HCT116 (cell line): Measurements from ENCODE around the gene ZNF578. TPM values are rescaled to one million over a fixed set of nuclear protein-coding genes. Genes with fewer than 3 reads are reported as not detected.

ENCODE experiments used
- ATAC-seq: fragments of 200-7000 bp; cut with Tn5 transposase; 2 replicates; pipeline ENCODE4 v1.9.1; 2020; ENCODE audit warnings: mild to moderate bottlenecking, moderate library complexity
- BruUV-seq: library from RNA; stranded (reverse); fragments of 400-500 nt; replicated peaks from 2 replicates; lab custom pipeline; 2021; lab: Mats Ljungman, UMichigan
- CTCF ChIA-PET: fragments of 300-600 bp; sonication (Branson Sonifier 250); formaldehyde crosslinking; loops from one replicate; lab custom pipeline; 2021; ENCODE audit warnings: antibody characterized with exemption; lab: Charles Lee
- POLR2A ChIA-PET: fragments of 300-600, 350-600 bp; sonication (Branson Sonifier 250); formaldehyde crosslinking; loops from one replicate; lab custom pipeline; 2021; ENCODE audit warnings: antibody characterized with exemption; lab: Charles Lee
- RAD21 ChIA-PET, 2 experiments: fragments of 300-600 bp; sonication (Branson Sonifier 250); formaldehyde crosslinking; loops; one replicate each; lab custom pipeline; 2023; ENCODE audit warnings: low total read pairs in 2 of 2; ENCODE audit not compliant: uncharacterized antibody in 2 of 2, unreplicated experiment in 2 of 2, low non-redundant PET in 1 of 2; lab: Charles Lee
- DNase-seq: peaks from one replicate; pipeline ENCODE4 v3.0.0-alpha.2; 2010; ENCODE audit warnings: low read depth, low spot score
- H2AFZ ChIP-seq: fragments of 200-600 bp; shearing (Covaris generic), sonication (generic); 2 replicates; pipeline ENCODE4 v1.6.1; 2017; ENCODE audit warnings: low read depth, mixed run types, mixed read lengths, antibody characterized with exemption, low read length; ENCODE audit not compliant: poor library complexity, severe bottlenecking
- H3K27ac ChIP-seq: 2 replicates; pipeline ENCODE4 v1.5.1; 2012; ENCODE audit warnings: low read depth, low read length
- H3K27me3 ChIP-seq: fragments of 200-600 bp; sonication (generic); 2 replicates; pipeline ENCODE4 v1.6.1; 2016; ENCODE audit warnings: mixed run types, low read length, mixed read lengths; ENCODE audit not compliant: insufficient read depth
- H3K36me3 ChIP-seq, 2 experiments: fragments of 200-500 bp in 1 of 2; fragments of 200-600 bp in 1 of 2; sonication (Bioruptor generic) in 1 of 2; sonication (generic) in 1 of 2; 2 replicates each; pipeline versions ENCODE4 v1.5.1 to v1.6.1; 2014 to 2016; ENCODE audit warnings: low read length in 2 of 2, inconsistent platforms in 1 of 2, mixed read lengths in 1 of 2, mixed run types in 1 of 2; ENCODE audit not compliant: insufficient read depth in 2 of 2, control insufficient read depth in 1 of 2
- H3K4me1 ChIP-seq, 2 experiments: fragments of 200-600 bp in 1 of 2; sonication (generic) in 1 of 2; 2 replicates each; pipeline versions ENCODE4 v1.5.1 to v1.6.1; 2012 to 2017; ENCODE audit warnings: low read length in 2 of 2, inconsistent platforms in 1 of 2, mild to moderate bottlenecking in 1 of 2, mixed read lengths in 1 of 2, mixed run types in 1 of 2, moderate library complexity in 1 of 2; ENCODE audit not compliant: insufficient read depth in 2 of 2, control insufficient read depth in 1 of 2
- H3K4me2 ChIP-seq: fragments of 200-600 bp; sonication (generic); 2 replicates; pipeline ENCODE4 v1.6.1; 2017; ENCODE audit warnings: mixed run types, low read length, mixed read lengths
- H3K4me3 ChIP-seq, 2 experiments: fragments of 200-600 bp in 1 of 2; sonication (generic) in 1 of 2; replicated peaks in 1 of 2; 2 replicates each; pipeline ENCODE4 v1.5.1; 2011 to 2016; ENCODE audit warnings: low read length in 2 of 2, control low read depth in 1 of 2, low read depth in 1 of 2, mild to moderate bottlenecking in 1 of 2, mixed read lengths in 1 of 2, mixed run types in 1 of 2
- H3K79me2 ChIP-seq: fragments of 200-600 bp; sonication (generic); 2 replicates; pipeline ENCODE4 v1.6.1; 2017; ENCODE audit warnings: mild to moderate bottlenecking, mixed run types, low read length, moderate library complexity, mixed read lengths; ENCODE audit not compliant: insufficient read depth
- H3K9ac ChIP-seq: fragments of 200-600 bp; sonication (generic); 2 replicates; pipeline ENCODE4 v1.6.1; 2016; ENCODE audit warnings: low read length, mixed read lengths
- H3K9me2 ChIP-seq: fragments of 200-600 bp; sonication (generic), shearing (Covaris generic); 2 replicates; pipeline ENCODE4 v1.6.1; 2017; ENCODE audit warnings: mixed run types, mild to moderate bottlenecking, moderate library complexity; ENCODE audit not compliant: insufficient read depth
- H3K9me3 ChIP-seq, 2 experiments: fragments of 200-500 bp in 1 of 2; fragments of 200-600 bp in 1 of 2; sonication (Bioruptor generic) in 1 of 2; sonication (generic) in 1 of 2; 2 replicates each; pipeline ENCODE4 v1.6.1; 2014 to 2017; ENCODE audit warnings: low read length in 2 of 2, mixed read lengths in 2 of 2, inconsistent platforms in 1 of 2, low read depth in 1 of 2, mild to moderate bottlenecking in 1 of 2, mixed run types in 1 of 2, moderate library complexity in 1 of 2; ENCODE audit not compliant: control insufficient read depth in 1 of 2, insufficient read depth in 1 of 2
- H4K20me1 ChIP-seq: fragments of 200-600 bp; sonication (generic), shearing (Covaris generic); 2 replicates; pipeline ENCODE4 v1.6.1; 2017; ENCODE audit warnings: mixed run types, mild to moderate bottlenecking, moderate library complexity; ENCODE audit not compliant: insufficient read depth
- CBX3 ChIP-seq: IDR thresholded peaks from 2 replicates; pipeline ENCODE4 v1.6.1; 2012; ENCODE audit warnings: low read depth
- ELF1 ChIP-seq: IDR thresholded peaks from 2 replicates; pipeline ENCODE4 v1.6.1; 2012; ENCODE audit warnings: low read depth, borderline replicate concordance
- EZH2 ChIP-seq: fragments of 200-600 bp; sonication (generic); IDR thresholded peaks from 2 replicates; pipeline ENCODE4 v1.6.1; 2017; ENCODE audit warnings: antibody characterized with exemption, mixed run types
- EZH2phosphoT487 ChIP-seq: fragments of 200-600 bp; IDR thresholded peaks from 2 replicates; pipeline ENCODE4 v1.6.1; 2018; ENCODE audit warnings: antibody characterized with exemption, borderline replicate concordance
- FOSL1 ChIP-seq: IDR thresholded peaks from 2 replicates; pipeline ENCODE4 v1.6.1; 2012; ENCODE audit warnings: low read depth
- JUND ChIP-seq: IDR thresholded peaks from 2 replicates; pipeline ENCODE4 v1.6.1; 2012
- POLR2A ChIP-seq: IDR thresholded peaks from 2 replicates; pipeline ENCODE4 v1.7.0; 2011; ENCODE audit warnings: borderline replicate concordance; ENCODE audit not compliant: insufficient read depth, insufficient read length; ENCODE audit errors: extremely low read depth
- RAD21 ChIP-seq: IDR thresholded peaks from 2 replicates; pipeline ENCODE4 v1.6.1; 2012; ENCODE audit warnings: low read depth, mild to moderate bottlenecking
- SIN3A ChIP-seq: IDR thresholded peaks from 2 replicates; pipeline ENCODE4 v1.6.1; 2012; ENCODE audit warnings: low read depth
- SP1 ChIP-seq: IDR thresholded peaks from 2 replicates; pipeline ENCODE4 v1.6.1; 2012; ENCODE audit warnings: low read depth
- SRF ChIP-seq: IDR thresholded peaks from 2 replicates; pipeline ENCODE4 v1.6.1; 2012; ENCODE audit warnings: low read depth
- ZFX ChIP-seq: fragments of 450-650 bp; IDR thresholded peaks from 2 replicates; pipeline ENCODE4 v1.6.1; 2017
- ZNF274 ChIP-seq: fragments of 200-500 bp; sonication (Bioruptor generic); IDR thresholded peaks from 2 replicates; pipeline ENCODE4 v1.6.1; 2014; ENCODE audit warnings: mild to moderate bottlenecking, low read depth, low read length, inconsistent platforms
- intact Hi-C: fragments of 100-400 bp; cut with micrococcal nuclease; formaldehyde crosslinking; loops from 2 replicates; pipeline ENCODE4 v1.10.0; 2022
- total RNA-seq: library from RNA; stranded (reverse); gene quantifications from one replicate; pipeline ENCODE4 v1.2.1, GENCODE V29; 2021; ENCODE audit not compliant: unreplicated experiment
- TF ChIP-seq, protein P1 (sequence below): IDR thresholded peaks from 2 replicates; pipeline ENCODE4 v1.6.1; 2012; ENCODE audit warnings: low read depth
- TF ChIP-seq, protein P2 (sequence below), 3 experiments: fragments of 200-600 bp in 1 of 3; sonication (generic) in 1 of 3; IDR thresholded peaks in 2 of 3; conservative IDR thresholded peaks in 1 of 3; 2 replicates each; pipeline ENCODE4 v1.5.1; 2012 to 2017; ENCODE audit warnings: low read depth in 2 of 3, low read length in 2 of 3, antibody characterized with exemption in 1 of 3, borderline replicate concordance in 1 of 3, control low read depth in 1 of 3, mild to moderate bottlenecking in 1 of 3, mixed read lengths in 1 of 3, mixed run types in 1 of 3, moderate library complexity in 1 of 3; ENCODE audit not compliant: insufficient read depth in 1 of 3
- TF ChIP-seq, protein P3 (sequence below): IDR thresholded peaks from 2 replicates; pipeline ENCODE4 v1.6.1; 2012

Gene ZNF578
- total RNA-seq, 1 experiment from 2014 or later: not detected

- H3K36me3 ChIP-seq: no peaks in the 10 kb centered on the region
- H3K27me3 ChIP-seq: no peaks in the 10 kb centered on the region
- RAD21 ChIA-PET: no interaction called here
- H3K9me3 ChIP-seq: no peaks in the 10 kb centered on the region; a peak in 1 of 4 replicates
- H3K4me1 ChIP-seq: no peaks in the 10 kb centered on the region
- H3K4me2 ChIP-seq: no peak overlapping the region
- TF ChIP-seq CBX3 (no peak), EZH2phosphoT487 (no peak), FOSL1 (no peak), SP1 (no peak), SIN3A (no peak), POLR2A (no peak), EZH2 (no peak), ZFX (no peak), ELF1 (no peak), JUND (no peak), RAD21 (no peak), ZNF274 (no peak), SRF (no peak)
- TF ChIP-seq, protein P1, sequence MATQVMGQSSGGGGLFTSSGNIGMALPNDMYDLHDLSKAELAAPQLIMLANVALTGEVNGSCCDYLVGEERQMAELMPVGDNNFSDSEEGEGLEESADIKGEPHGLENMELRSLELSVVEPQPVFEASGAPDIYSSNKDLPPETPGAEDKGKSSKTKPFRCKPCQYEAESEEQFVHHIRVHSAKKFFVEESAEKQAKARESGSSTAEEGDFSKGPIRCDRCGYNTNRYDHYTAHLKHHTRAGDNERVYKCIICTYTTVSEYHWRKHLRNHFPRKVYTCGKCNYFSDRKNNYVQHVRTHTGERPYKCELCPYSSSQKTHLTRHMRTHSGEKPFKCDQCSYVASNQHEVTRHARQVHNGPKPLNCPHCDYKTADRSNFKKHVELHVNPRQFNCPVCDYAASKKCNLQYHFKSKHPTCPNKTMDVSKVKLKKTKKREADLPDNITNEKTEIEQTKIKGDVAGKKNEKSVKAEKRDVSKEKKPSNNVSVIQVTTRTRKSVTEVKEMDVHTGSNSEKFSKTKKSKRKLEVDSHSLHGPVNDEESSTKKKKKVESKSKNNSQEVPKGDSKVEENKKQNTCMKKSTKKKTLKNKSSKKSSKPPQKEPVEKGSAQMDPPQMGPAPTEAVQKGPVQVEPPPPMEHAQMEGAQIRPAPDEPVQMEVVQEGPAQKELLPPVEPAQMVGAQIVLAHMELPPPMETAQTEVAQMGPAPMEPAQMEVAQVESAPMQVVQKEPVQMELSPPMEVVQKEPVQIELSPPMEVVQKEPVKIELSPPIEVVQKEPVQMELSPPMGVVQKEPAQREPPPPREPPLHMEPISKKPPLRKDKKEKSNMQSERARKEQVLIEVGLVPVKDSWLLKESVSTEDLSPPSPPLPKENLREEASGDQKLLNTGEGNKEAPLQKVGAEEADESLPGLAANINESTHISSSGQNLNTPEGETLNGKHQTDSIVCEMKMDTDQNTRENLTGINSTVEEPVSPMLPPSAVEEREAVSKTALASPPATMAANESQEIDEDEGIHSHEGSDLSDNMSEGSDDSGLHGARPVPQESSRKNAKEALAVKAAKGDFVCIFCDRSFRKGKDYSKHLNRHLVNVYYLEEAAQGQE: no peak
- TF ChIP-seq, protein P2, sequence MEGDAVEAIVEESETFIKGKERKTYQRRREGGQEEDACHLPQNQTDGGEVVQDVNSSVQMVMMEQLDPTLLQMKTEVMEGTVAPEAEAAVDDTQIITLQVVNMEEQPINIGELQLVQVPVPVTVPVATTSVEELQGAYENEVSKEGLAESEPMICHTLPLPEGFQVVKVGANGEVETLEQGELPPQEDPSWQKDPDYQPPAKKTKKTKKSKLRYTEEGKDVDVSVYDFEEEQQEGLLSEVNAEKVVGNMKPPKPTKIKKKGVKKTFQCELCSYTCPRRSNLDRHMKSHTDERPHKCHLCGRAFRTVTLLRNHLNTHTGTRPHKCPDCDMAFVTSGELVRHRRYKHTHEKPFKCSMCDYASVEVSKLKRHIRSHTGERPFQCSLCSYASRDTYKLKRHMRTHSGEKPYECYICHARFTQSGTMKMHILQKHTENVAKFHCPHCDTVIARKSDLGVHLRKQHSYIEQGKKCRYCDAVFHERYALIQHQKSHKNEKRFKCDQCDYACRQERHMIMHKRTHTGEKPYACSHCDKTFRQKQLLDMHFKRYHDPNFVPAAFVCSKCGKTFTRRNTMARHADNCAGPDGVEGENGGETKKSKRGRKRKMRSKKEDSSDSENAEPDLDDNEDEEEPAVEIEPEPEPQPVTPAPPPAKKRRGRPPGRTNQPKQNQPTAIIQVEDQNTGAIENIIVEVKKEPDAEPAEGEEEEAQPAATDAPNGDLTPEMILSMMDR (IDR thresholded peaks at IDR 0.05 in 2 of 3, conservative IDR thresholded peaks at IDR 0.05 in 1 of 3; ENCODE audit: borderline replicate concordance in 1 of 3, insufficient read depth in 1 of 3, low read depth in 2 of 3, low read length in 2 of 3): no peak
- TF ChIP-seq, protein P3, sequence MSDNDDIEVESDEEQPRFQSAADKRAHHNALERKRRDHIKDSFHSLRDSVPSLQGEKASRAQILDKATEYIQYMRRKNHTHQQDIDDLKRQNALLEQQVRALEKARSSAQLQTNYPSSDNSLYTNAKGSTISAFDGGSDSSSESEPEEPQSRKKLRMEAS: no peak
- no TSS peak for BruUV-seq
- intact Hi-C loops: no loop called here
- H3K9ac ChIP-seq: no peak overlapping the region
- no peaks in the 10 kb centered on the region for H4K20me1 ChIP-seq
- no peak for ATAC-seq
- no peak overlapping the region for H3K4me3 ChIP-seq
- no peak overlapping the region for H3K27ac ChIP-seq
- no peak overlapping the region for H2AFZ ChIP-seq
- DNase-seq: no peak
- POLR2A ChIA-PET: no interaction called here
- no peaks in the 10 kb centered on the region for H3K79me2 ChIP-seq
- CTCF ChIA-PET: no interaction called here
- no peaks in the 10 kb centered on the region for H3K9me2 ChIP-seq
Measured at GRCh38 chr19:52494518-52494917, 41.2 kb downstream of the ZNF578 start.
